Hepatocyte (in vitro differentiated cells): ENCODE data around the gene KCNJ1. TPM values are rescaled to one million over a fixed set of nuclear protein-coding genes. Genes with fewer than 3 reads are reported as not detected.

Experiments
- DNase-seq: peaks from one replicate; pipeline ENCODE4 v3.0.0-alpha.2; 2016; ENCODE audit warnings: low spot score
- H2AFZ ChIP-seq: fragments of 200-600 bp; sonication (generic); 2 replicates; pipeline ENCODE4 v1.6.0; 2016; ENCODE audit warnings: antibody characterized with exemption, mild to moderate bottlenecking
- H3K27ac ChIP-seq: fragments of 200-600 bp; sonication (generic); 2 replicates; pipeline ENCODE4 v1.5.1; 2016; ENCODE audit warnings: mild to moderate bottlenecking
- H3K27me3 ChIP-seq: fragments of 200-600 bp; sonication (generic); 2 replicates; pipeline ENCODE4 v1.6.1; 2016
- H3K36me3 ChIP-seq: fragments of 200-600 bp; sonication (generic); replicated peaks from 2 replicates; pipeline ENCODE4 v1.5.1; 2016; ENCODE audit warnings: low read depth; ENCODE audit not compliant: insufficient read depth
- H3K4me1 ChIP-seq: fragments of 200-600 bp; sonication (generic); 2 replicates; pipeline ENCODE4 v1.5.1; 2016; ENCODE audit warnings: mild to moderate bottlenecking, moderate library complexity; ENCODE audit not compliant: insufficient read depth
- H3K4me2 ChIP-seq: fragments of 200-600 bp; sonication (generic); 2 replicates; pipeline ENCODE4 v1.6.0; 2016
- H3K4me3 ChIP-seq: fragments of 200-600 bp; sonication (generic); 2 replicates; pipeline ENCODE4 v1.5.1; 2016; ENCODE audit warnings: mild to moderate bottlenecking
- H3K79me2 ChIP-seq: fragments of 200-600 bp; sonication (generic); 2 replicates; pipeline ENCODE4 v1.6.0; 2017; ENCODE audit warnings: mild to moderate bottlenecking
- H3K9me2 ChIP-seq: fragments of 200-600 bp; sonication (generic); replicated peaks from 2 replicates; pipeline ENCODE4 v1.6.0; 2017; ENCODE audit warnings: mild to moderate bottlenecking; ENCODE audit not compliant: insufficient read depth
- H3K9me3 ChIP-seq: fragments of 200-600 bp; sonication (generic); 2 replicates; pipeline ENCODE4 v1.5.1; 2016; ENCODE audit warnings: low read depth, mild to moderate bottlenecking
- H4K20me1 ChIP-seq: fragments of 200-600 bp; sonication (generic); 2 replicates; pipeline ENCODE4 v1.6.0; 2016; ENCODE audit warnings: mild to moderate bottlenecking; ENCODE audit not compliant: insufficient read depth, poor library complexity, severe bottlenecking
- EZH2 ChIP-seq: fragments of 200-600 bp; sonication (generic); IDR thresholded peaks from 2 replicates; pipeline ENCODE4 v1.6.1; 2016; ENCODE audit warnings: antibody characterized with exemption, mild to moderate bottlenecking, borderline replicate concordance
- EZH2phosphoT487 ChIP-seq: fragments of 200-600 bp; sonication (generic); IDR thresholded peaks from one replicate; pipeline ENCODE4 v1.6.1; 2018; ENCODE audit warnings: antibody characterized with exemption, mild to moderate bottlenecking, low read depth, moderate library complexity; ENCODE audit not compliant: unreplicated experiment, severe bottlenecking
- WGBS: methylation state at CpG from one replicate; pipeline ENCODE4 v1.1.6; 2016; ENCODE audit warnings: low lambda C conversion rate; ENCODE audit errors: missing lambda C conversion rate; 5-methylcytosine and 5-hydroxymethylcytosine counted together
- polyA plus RNA-seq: library from polyadenylated mRNA; unstranded; fragments of >200 nt; fragmentation: Nextera tagmentation; extraction: Ambion mirVana; gene quantifications from 2 replicates; pipeline ENCODE4 v1.2.1, GENCODE V29; 2016
- total RNA-seq: library from RNA; depleted of rRNA; stranded (reverse); fragments of >200 nt; gene quantifications from 2 replicates; pipeline ENCODE4 v1.2.3, GENCODE V29; 2014
- TF ChIP-seq, protein P1 (sequence below): fragments of 200-600 bp; sonication (generic); IDR thresholded peaks from 2 replicates; pipeline ENCODE4 v1.5.1; 2016; ENCODE audit warnings: antibody characterized with exemption, mild to moderate bottlenecking; ENCODE audit not compliant: poor library complexity

KCNJ1 gene
- total and polyA plus RNA-seq, 2 experiments from 2014 or later: not detected

DNA sequence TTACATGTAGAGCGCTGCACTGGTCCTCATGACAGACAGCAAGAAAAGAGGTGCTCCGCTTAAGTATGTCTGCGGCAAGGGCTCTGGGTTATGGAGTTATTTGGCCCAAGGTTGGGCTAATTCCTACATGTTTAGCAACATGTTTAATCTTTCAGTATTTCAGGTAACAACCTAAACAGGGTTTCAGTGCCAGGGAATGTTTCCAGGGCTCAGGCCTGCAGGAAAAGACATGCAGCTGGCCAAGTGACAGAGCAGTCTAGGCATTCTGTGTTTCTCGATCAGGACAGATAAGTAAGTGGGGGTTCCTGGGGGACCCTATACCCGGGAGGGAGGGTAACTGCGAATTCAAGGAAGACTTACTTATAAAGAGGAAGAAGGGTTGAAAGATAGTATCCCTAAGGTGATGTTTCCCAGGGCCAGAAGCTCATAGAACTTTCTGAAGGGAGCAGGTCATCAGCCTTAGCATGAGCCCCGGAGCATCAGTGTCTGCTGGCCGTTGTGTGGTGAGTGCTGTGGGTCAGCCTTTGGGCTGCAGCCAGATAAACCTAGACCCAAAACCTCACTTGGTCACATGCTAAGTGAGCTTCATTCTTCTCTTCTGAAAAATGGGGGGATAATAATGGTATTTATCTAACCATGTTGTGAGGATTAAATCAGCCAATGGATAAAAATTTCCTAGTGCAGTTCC lies 42.5 kb upstream of the KCNJ1 start:
- Histone ChIP-seq H4K20me1 (no peaks in the 10 kb centered on the region), H3K9me3 (no peaks in the 10 kb centered on the region), H3K4me2 (no peak overlapping the region), H2AFZ (no peak overlapping the region), H3K9me2 (no peaks in the 10 kb centered on the region), H3K27ac (no peak overlapping the region), H3K4me3 (no peak overlapping the region), H3K79me2 (no peaks in the 10 kb centered on the region), H3K4me1 (peaks cover 9% of the 10 kb centered on the region), H3K27me3 (peaks cover 10% of the 10 kb centered on the region), H3K36me3 (no peaks in the 10 kb centered on the region)
- WGBS: 83% methylated on average over 8 of the region's 8 CpGs
- TF ChIP-seq, protein P1, sequence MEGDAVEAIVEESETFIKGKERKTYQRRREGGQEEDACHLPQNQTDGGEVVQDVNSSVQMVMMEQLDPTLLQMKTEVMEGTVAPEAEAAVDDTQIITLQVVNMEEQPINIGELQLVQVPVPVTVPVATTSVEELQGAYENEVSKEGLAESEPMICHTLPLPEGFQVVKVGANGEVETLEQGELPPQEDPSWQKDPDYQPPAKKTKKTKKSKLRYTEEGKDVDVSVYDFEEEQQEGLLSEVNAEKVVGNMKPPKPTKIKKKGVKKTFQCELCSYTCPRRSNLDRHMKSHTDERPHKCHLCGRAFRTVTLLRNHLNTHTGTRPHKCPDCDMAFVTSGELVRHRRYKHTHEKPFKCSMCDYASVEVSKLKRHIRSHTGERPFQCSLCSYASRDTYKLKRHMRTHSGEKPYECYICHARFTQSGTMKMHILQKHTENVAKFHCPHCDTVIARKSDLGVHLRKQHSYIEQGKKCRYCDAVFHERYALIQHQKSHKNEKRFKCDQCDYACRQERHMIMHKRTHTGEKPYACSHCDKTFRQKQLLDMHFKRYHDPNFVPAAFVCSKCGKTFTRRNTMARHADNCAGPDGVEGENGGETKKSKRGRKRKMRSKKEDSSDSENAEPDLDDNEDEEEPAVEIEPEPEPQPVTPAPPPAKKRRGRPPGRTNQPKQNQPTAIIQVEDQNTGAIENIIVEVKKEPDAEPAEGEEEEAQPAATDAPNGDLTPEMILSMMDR: no peak
- TF ChIP-seq EZH2 (no peak), EZH2phosphoT487 (no peak)
- no peak for DNase-seq

DNA sequence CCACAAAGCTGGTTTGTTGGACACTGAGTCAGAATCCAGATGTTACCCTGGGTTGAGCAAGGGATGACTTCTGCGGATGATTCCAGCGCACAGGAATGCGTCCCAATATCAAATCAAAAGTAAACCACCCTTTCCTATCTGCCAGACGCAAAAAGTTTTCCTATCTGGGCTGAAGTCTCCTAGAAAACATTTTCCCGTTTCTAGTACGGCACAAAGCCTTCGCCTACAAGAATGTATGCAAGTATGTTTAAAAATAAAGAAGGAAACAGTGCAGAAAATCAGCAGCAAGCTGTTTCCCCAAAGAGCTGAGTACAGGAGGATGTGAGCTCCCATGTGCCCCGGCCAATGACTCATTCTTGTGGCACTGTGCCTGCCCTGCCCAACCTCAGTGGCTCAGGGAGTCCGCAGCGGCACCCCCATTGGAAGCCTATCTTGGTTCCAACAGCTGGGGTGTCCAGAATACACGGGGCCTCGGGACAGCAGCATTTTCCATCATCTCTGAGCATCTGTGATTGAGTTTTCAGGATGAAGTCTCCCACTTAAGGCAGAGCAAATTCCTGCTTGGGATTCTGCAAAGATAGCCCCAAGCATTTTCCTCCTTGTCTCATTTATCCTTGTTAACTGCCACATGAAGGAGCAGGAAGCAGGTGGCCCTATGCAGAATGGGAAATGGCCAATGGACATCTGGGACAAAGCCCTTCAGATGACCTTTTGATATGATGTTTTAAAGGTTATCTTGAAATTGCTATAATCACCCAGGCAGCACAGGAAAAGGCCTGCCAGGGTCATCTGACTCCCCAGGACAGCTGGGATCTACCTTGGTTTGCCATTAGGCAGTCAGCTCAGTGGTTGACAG lies 41.5 kb upstream of the KCNJ1 start:
- H3K9me2 ChIP-seq: no peaks in the 10 kb centered on the region
- peaks cover 20% of the 10 kb centered on the region for H3K27me3 ChIP-seq
- peak; percentile 47 for DNase-seq
- peak overlapping the region; percentile 23 for H3K27ac ChIP-seq
- H3K79me2 ChIP-seq: no peaks in the 10 kb centered on the region
- no peaks in the 10 kb centered on the region for H3K36me3 ChIP-seq
- WGBS: 64% methylated on average over 12 of the region's 12 CpGs
- H3K9me3 ChIP-seq: no peaks in the 10 kb centered on the region
- no peak overlapping the region for H2AFZ ChIP-seq
- TF ChIP-seq EZH2 (no peak), EZH2phosphoT487 (no peak)
- TF ChIP-seq, protein P1: no peak
- H3K4me2 ChIP-seq: peak overlapping the region; percentile 46
- peaks cover 15% of the 10 kb centered on the region for H3K4me1 ChIP-seq
- H4K20me1 ChIP-seq: no peaks in the 10 kb centered on the region
- no peak overlapping the region for H3K4me3 ChIP-seq

DNA sequence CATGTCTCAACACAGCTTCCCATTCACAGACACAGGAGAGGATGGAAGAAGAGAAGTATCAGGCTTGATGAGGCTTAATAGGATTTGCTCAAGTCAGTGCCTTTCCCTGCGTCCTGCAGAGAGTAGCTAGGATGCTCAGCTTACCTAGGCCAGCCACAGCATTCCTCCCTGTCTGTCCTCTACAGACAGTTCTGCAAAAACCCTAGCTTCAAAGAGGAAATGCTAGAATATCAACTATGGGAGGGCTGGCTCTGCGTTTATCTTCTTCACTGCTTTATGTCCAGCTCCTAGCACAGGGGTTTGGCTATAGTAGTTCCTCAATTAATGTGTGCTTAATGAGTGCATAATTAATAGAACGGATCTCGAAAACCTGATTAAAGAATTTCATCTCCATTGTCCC lies 40.5 kb upstream of the KCNJ1 start:
- no peaks in the 10 kb centered on the region for H3K9me2 ChIP-seq
- H3K27me3 ChIP-seq: peaks cover 30% of the 10 kb centered on the region
- no peaks in the 10 kb centered on the region for H4K20me1 ChIP-seq
- H3K4me1 ChIP-seq: peaks cover 15% of the 10 kb centered on the region
- H3K36me3 ChIP-seq: no peaks in the 10 kb centered on the region
- H3K79me2 ChIP-seq: no peaks in the 10 kb centered on the region
- TF ChIP-seq EZH2phosphoT487: no peak
- TF ChIP-seq, protein P1: no peak
- TF ChIP-seq EZH2: no peak
- H3K4me3 ChIP-seq: no peak overlapping the region
- no peak overlapping the region for H2AFZ ChIP-seq
- no peak overlapping the region for H3K4me2 ChIP-seq
- peak overlapping the region; percentile 23 for H3K27ac ChIP-seq
- DNase-seq: no peak
- WGBS: 86% methylated on average over 4 of the region's 4 CpGs
- no peaks in the 10 kb centered on the region for H3K9me3 ChIP-seq
